Thoracic aorta (tissue), 2 donors: ENCODE data around the gene ZNF322. TPM values are rescaled to one million over a fixed set of nuclear protein-coding genes. Genes with fewer than 3 reads are reported as not detected.

Experiments
- ATAC-seq: fragments of 150-250 bp; one replicate; pipeline ENCODE4 v1.8.0; 2017; ENCODE audit warnings: low read depth; ENCODE audit not compliant: insufficient number of reproducible peaks, low FRiP score
- DNase-seq: peaks from one replicate; pipeline ENCODE4 v3.0.0-alpha.2; 2020; ENCODE audit warnings: low spot score
- H3K27ac ChIP-seq, 2 donors: fragments of 200-600 bp; sonication (generic); 1 replicate in 1 of 2; 2 replicates in 1 of 2; pipeline ENCODE4 v1.5.1; 2016; ENCODE audit warnings: mild to moderate bottlenecking in 2 of 2, moderate library complexity in 2 of 2
- H3K27me3 ChIP-seq: fragments of 200-600 bp; sonication (generic); replicated peaks from 2 replicates; pipeline ENCODE4 v1.6.0; 2016; ENCODE audit warnings: mild to moderate bottlenecking; ENCODE audit not compliant: insufficient read depth
- H3K36me3 ChIP-seq: fragments of 200-600 bp; sonication (generic); one replicate; pipeline ENCODE4 v1.5.1; 2016
- H3K4me1 ChIP-seq, 2 donors: fragments of 200-600 bp; sonication (generic); 1 replicate in 1 of 2; 2 replicates in 1 of 2; pipeline versions ENCODE4 v1.5.1 to v1.6.0; 2016; ENCODE audit warnings: low read depth in 2 of 2, mild to moderate bottlenecking in 1 of 2; ENCODE audit not compliant: control insufficient read depth in 1 of 2
- H3K4me3 ChIP-seq: fragments of 200-600 bp; sonication (generic); 2 replicates; pipeline ENCODE4 v1.5.1; 2016; ENCODE audit warnings: mild to moderate bottlenecking
- H3K9me3 ChIP-seq: fragments of 200-600 bp; sonication (generic); 2 replicates; pipeline ENCODE4 v1.5.1; 2016
- CTCF ChIP-seq: fragments of 200-600 bp; sonication (generic); IDR thresholded peaks from one replicate; pipeline ENCODE4 v1.5.1; 2019; ENCODE audit warnings: antibody characterized with exemption
- total RNA-seq, 2 donors: library from RNA; depleted of rRNA; stranded (reverse); fragments of >200 nt; gene quantifications; one replicate each; pipeline versions ENCODE4 v1.1.0 to v1.2.3, GENCODE V29; 2016

The ZNF322 gene
- total RNA-seq, 2 donors from 2014 or later: 18.1 to 18.6 TPM

GRCh38 chr6:26588965-26589364, 70.6 kb downstream of the ZNF322 start:
- Histone ChIP-seq H3K27ac (no peak overlapping the region), H3K9me3 (no peaks in the 10 kb centered on the region), H3K27me3 (no peaks in the 10 kb centered on the region), H3K36me3 (no peaks in the 10 kb centered on the region), H3K4me1 (no peaks in the 10 kb centered on the region), H3K4me3 (no peak overlapping the region)
- DNase-seq (no peak), ATAC-seq (no peak)
- no peak for TF ChIP-seq CTCF

Other genes starting within 250 kb of the ZNF322 start
- gene BTN3A3, start 219.2 kb downstream of the ZNF322 start, total RNA-seq: 10 to 100 TPM; 24.4 to 27.1 TPM
- gene BTN2A1, start 201.8 kb downstream of the ZNF322 start, total RNA-seq: 10 to 100 TPM; 22.9 to 24.5 TPM
- not detected for gene BTN1A1, start 159.4 kb downstream of the ZNF322 start, total RNA-seq
- 10 to 100 TPM; 41.3 to 45.9 TPM for gene HMGN4, start 121.4 kb downstream of the ZNF322 start, total RNA-seq
- 10 to 100 TPM; 11.8 to 17.1 TPM for gene ABT1, start 62.8 kb downstream of the ZNF322 start, total RNA-seq